ENCODE results near the gene KCTD2.

- TF ChIP-seq ZNF800 (CRISPR knock-in tag; IDR thresholded peaks at IDR 0.05) (no peak), PITX1 (CRISPR knock-in tag; IDR thresholded peaks at IDR 0.05) (no peak), STAT6 (CRISPR knock-in tag; IDR thresholded peaks at IDR 0.05; ENCODE audit: borderline replicate concordance) (no peak), ZFP1 (CRISPR knock-in tag; IDR thresholded peaks at IDR 0.05) (no peak), TAF1 (CRISPR knock-in tag; IDR thresholded peaks at IDR 0.05) (no peak), ZBTB10 (CRISPR knock-in tag; IDR thresholded peaks at IDR 0.05; ENCODE audit: borderline replicate concordance) (no peak)
Observed at GRCh38 chr17:75032720-75033280, 14.2 kb upstream of the KCTD2 start.

Measured in HepG2 (cell line).